H9 (cell line): ENCODE data around the gene RPS24. TPM values are rescaled to one million over a fixed set of nuclear protein-coding genes. Genes with fewer than 3 reads are reported as not detected.

Experiments
- DNase-seq: peaks from one replicate; pipeline ENCODE4 v3.0.0-alpha.2; 2017
- H2AFZ ChIP-seq: one replicate; pipeline ENCODE4 v1.6.1; 2013; ENCODE audit warnings: mild to moderate bottlenecking, low read length, control low read depth, moderate library complexity
- H2AK5ac ChIP-seq: 2 replicates; pipeline ENCODE4 v1.6.1; 2013; ENCODE audit warnings: low read length, control low read depth, mixed read lengths; ENCODE audit not compliant: insufficient read length
- H2BK120ac ChIP-seq: one replicate; pipeline ENCODE4 v1.6.1; 2013; ENCODE audit warnings: low read depth, mild to moderate bottlenecking, low read length, control low read depth, inconsistent platforms; ENCODE audit not compliant: poor library complexity, severe bottlenecking
- H2BK12ac ChIP-seq: 2 replicates; pipeline ENCODE4 v1.6.1; 2013; ENCODE audit warnings: low read length, control low read depth, mixed read lengths, low read depth; ENCODE audit not compliant: insufficient read length
- H2BK15ac ChIP-seq: 2 replicates; pipeline ENCODE4 v1.6.1; 2013; ENCODE audit warnings: low read depth, low read length, control low read depth
- H2BK20ac ChIP-seq: one replicate; pipeline ENCODE4 v1.6.1; 2013; ENCODE audit warnings: low read depth, mild to moderate bottlenecking, low read length, control low read depth, inconsistent platforms; ENCODE audit not compliant: poor library complexity, severe bottlenecking
- H2BK5ac ChIP-seq: 2 replicates; pipeline ENCODE4 v1.6.1; 2013; ENCODE audit warnings: low read length, control low read depth, mixed read lengths; ENCODE audit not compliant: insufficient read length
- H3K14ac ChIP-seq: 2 replicates; pipeline ENCODE4 v1.6.1; 2013; ENCODE audit warnings: low read length, control low read depth; ENCODE audit not compliant: insufficient read depth
- H3K18ac ChIP-seq: 2 replicates; pipeline ENCODE4 v1.6.1; 2013; ENCODE audit warnings: low read depth, mild to moderate bottlenecking, mixed read lengths, low read length, control low read depth; ENCODE audit not compliant: insufficient read length
- H3K23ac ChIP-seq: 2 replicates; pipeline ENCODE4 v1.6.1; 2013; ENCODE audit warnings: low read length, control low read depth, mixed read lengths, low read depth; ENCODE audit not compliant: insufficient read length
- H3K23me2 ChIP-seq: 2 replicates; pipeline ENCODE4 v1.6.1; 2013; ENCODE audit warnings: low read depth, mild to moderate bottlenecking, mixed read lengths, low read length, control low read depth; ENCODE audit not compliant: insufficient read length, poor library complexity, severe bottlenecking
- H3K27ac ChIP-seq: 2 replicates; pipeline ENCODE4 v1.5.1; 2013; ENCODE audit warnings: low read length, control low read depth, mixed read lengths, low read depth; ENCODE audit not compliant: insufficient read length
- H3K27me3 ChIP-seq: 2 replicates; pipeline ENCODE4 v1.6.1; 2013; ENCODE audit warnings: low read length, control low read depth, inconsistent platforms; ENCODE audit not compliant: insufficient read depth
- H3K4ac ChIP-seq: 2 replicates; pipeline ENCODE4 v1.6.1; 2013; ENCODE audit warnings: low read depth, mild to moderate bottlenecking, control low read depth, inconsistent platforms, low read length, moderate library complexity
- H3K4me1 ChIP-seq: 2 replicates; pipeline ENCODE4 v1.6.1; 2013; ENCODE audit warnings: low read length, control low read depth, inconsistent platforms; ENCODE audit not compliant: insufficient read depth
- H3K4me2 ChIP-seq: 2 replicates; pipeline ENCODE4 v1.6.1; 2013; ENCODE audit warnings: low read length, control low read depth, mixed read lengths; ENCODE audit not compliant: insufficient read length, insufficient read depth
- H3K56ac ChIP-seq: 2 replicates; pipeline ENCODE4 v1.6.1; 2013; ENCODE audit warnings: low read depth, mild to moderate bottlenecking, mixed read lengths, low read length, control low read depth; ENCODE audit not compliant: insufficient read length
- H3K79me1 ChIP-seq: 2 replicates; pipeline ENCODE4 v1.6.1; 2013; ENCODE audit warnings: low read depth, mild to moderate bottlenecking, moderate library complexity, low read length, control low read depth, inconsistent platforms; ENCODE audit not compliant: insufficient read depth, poor library complexity, severe bottlenecking
- H3K79me2 ChIP-seq: 2 replicates; pipeline ENCODE4 v1.6.1; 2013; ENCODE audit warnings: low read length, control low read depth, inconsistent platforms; ENCODE audit not compliant: insufficient read depth
- H3K9ac ChIP-seq: 2 replicates; pipeline ENCODE4 v1.6.1; 2013; ENCODE audit warnings: low read length, control low read depth, mixed read lengths; ENCODE audit not compliant: insufficient read length; ENCODE audit errors: extremely low read depth
- H3K9me3 ChIP-seq: one replicate; pipeline ENCODE4 v1.6.1; 2013; ENCODE audit warnings: low read depth, low read length, inconsistent platforms; ENCODE audit not compliant: control insufficient read depth
- H3T11ph ChIP-seq: one replicate; pipeline ENCODE4 v1.6.1; 2013; ENCODE audit warnings: mild to moderate bottlenecking, low read length, control low read depth, inconsistent platforms
- H4K20me1 ChIP-seq: one replicate; pipeline ENCODE4 v1.6.1; 2013; ENCODE audit not compliant: control insufficient read depth, insufficient read length, insufficient read depth
- H4K5ac ChIP-seq: 2 replicates; pipeline ENCODE4 v1.6.1; 2013; ENCODE audit warnings: low read depth, mild to moderate bottlenecking, mixed read lengths, low read length, control low read depth; ENCODE audit not compliant: insufficient read length
- H4K8ac ChIP-seq: replicated peaks from 2 replicates; pipeline ENCODE4 v1.6.1; 2013; ENCODE audit warnings: low read length, control low read depth, mixed read lengths, low read depth; ENCODE audit not compliant: insufficient read length
- H4K91ac ChIP-seq: 2 replicates; pipeline ENCODE4 v1.6.1; 2013; ENCODE audit warnings: low read depth, mild to moderate bottlenecking, moderate library complexity, mixed read lengths, low read length, control low read depth; ENCODE audit not compliant: insufficient read length
- H3K27ac Mint-ChIP-seq, 3 experiments: 2 replicates in 2 of 3; 3 replicates in 1 of 3; pipeline ENCODE4 v1.8.0; 2020 to 2021; ENCODE audit warnings: mixed read lengths in 3 of 3, mild to moderate bottlenecking in 1 of 3, moderate library complexity in 1 of 3
- H3K27me3 Mint-ChIP-seq: 2 replicates; pipeline ENCODE4 v1.8.0; 2021; ENCODE audit warnings: low read depth, mild to moderate bottlenecking, moderate library complexity, mixed read lengths
- H3K36me3 Mint-ChIP-seq, 3 experiments: 2 replicates in 2 of 3; 3 replicates in 1 of 3; pipeline ENCODE4 v1.8.0; 2020 to 2021; ENCODE audit warnings: low read depth in 3 of 3, mixed read lengths in 3 of 3; ENCODE audit not compliant: insufficient read depth in 1 of 3
- H3K4me1 Mint-ChIP-seq, 2 experiments: 2 replicates each; pipeline ENCODE4 v1.8.0; 2020; ENCODE audit warnings: mixed read lengths in 2 of 2
- H3K4me3 Mint-ChIP-seq, 2 experiments: 2 replicates in 1 of 2; 3 replicates in 1 of 2; pipeline ENCODE4 v1.8.0; 2020 to 2021; ENCODE audit warnings: mild to moderate bottlenecking in 2 of 2, mixed read lengths in 2 of 2, moderate library complexity in 1 of 2
- H3K9me3 Mint-ChIP-seq, 2 experiments: 2 replicates in 1 of 2; 3 replicates in 1 of 2; pipeline ENCODE4 v1.8.0; 2020; ENCODE audit warnings: mild to moderate bottlenecking in 2 of 2, mixed read lengths in 2 of 2, moderate library complexity in 1 of 2
- WGBS: extraction: QIAGEN DNeasy Blood & Tissue Kit; methylation state at CpG from one replicate; pipeline ENCODE4 v1.1.7; 2013; ENCODE audit warnings: missing lambda C conversion rate, low lambda C conversion rate, mixed read lengths; ENCODE audit not compliant: insufficient read length; ENCODE audit errors: extremely low coverage; 5-methylcytosine and 5-hydroxymethylcytosine counted together
- total RNA-seq: library from RNA; stranded (reverse); gene quantifications from 2 replicates; pipeline ENCODE4 v1.2.1, GENCODE V29; 2021
- TF ChIP-seq, protein P1 (sequence below): fragments of 200-600 bp; sonication (generic); conservative IDR thresholded peaks from 3 replicates; pipeline ENCODE4 v1.8.0; 2021; ENCODE audit warnings: antibody characterized with exemption, mild to moderate bottlenecking

The RPS24 gene
- total RNA-seq, 1 experiment from 2014 or later = 1,966 TPM

DNA sequence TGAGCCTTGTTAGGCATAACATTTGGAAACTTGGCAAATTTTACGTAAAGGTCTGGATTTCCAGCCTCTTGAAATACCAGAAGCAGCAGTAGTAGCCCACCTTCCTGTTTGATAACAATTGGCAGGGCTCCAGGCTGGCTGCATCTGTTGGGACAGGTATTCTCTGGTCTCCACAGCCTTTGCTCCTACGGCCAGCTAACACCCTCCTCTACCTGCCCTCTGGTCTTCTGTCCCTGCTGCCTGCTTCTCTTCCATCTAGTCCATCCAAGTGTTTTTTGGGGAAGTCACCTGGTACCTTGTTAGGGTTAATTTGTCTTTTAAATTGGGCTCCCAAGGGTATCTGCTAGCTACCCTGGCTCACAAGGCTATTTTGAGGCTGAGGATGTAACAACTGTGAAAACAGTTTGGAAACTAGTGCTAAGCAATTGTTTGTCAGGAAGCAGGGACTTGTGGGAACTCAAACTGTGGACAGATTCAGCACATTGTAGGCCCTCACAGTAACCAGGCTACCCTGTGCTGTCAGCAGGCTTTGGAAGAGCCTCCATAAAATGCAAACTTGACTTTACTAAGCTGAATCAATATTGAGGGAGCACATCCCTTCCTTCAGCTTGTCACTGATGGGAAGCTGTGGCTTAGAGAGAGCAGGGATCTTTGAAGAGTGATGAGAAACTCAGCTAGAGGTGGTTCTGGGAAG, 8.5 kb downstream of the RPS24 start:
- Histone ChIP-seq H3K18ac (no peak overlapping the region), H2AFZ (no peak overlapping the region), H2BK20ac (no peak overlapping the region), H3T11ph (no peak overlapping the region), H3K27ac (no peak overlapping the region), H3K79me2 (no peaks in the 10 kb centered on the region), H2BK12ac (no peak overlapping the region), H3K56ac (no peak overlapping the region), H3K23ac (no peak overlapping the region), H3K4ac (no peak overlapping the region), H3K4me2 (no peak overlapping the region), H2BK120ac (no peak overlapping the region), H2BK15ac (no peak overlapping the region), H4K91ac (no peak overlapping the region), H3K4me1 (peaks cover 2% of the 10 kb centered on the region; the same call in 1 of the 2 replicates), H3K9me3 (no peaks in the 10 kb centered on the region), H2BK5ac (no peak overlapping the region), H3K23me2 (no peaks in the 10 kb centered on the region), H4K8ac (no peak overlapping the region), H3K27me3 (no peaks in the 10 kb centered on the region), H4K5ac (no peak overlapping the region), H3K14ac (no peak overlapping the region), H4K20me1 (peaks cover 8% of the 10 kb centered on the region), H3K9ac (no peak overlapping the region), H2AK5ac (no peak overlapping the region), H3K79me1 (no peaks in the 10 kb centered on the region)
- no peak for DNase-seq
- no peaks in the 10 kb centered on the region for H3K9me3 Mint-ChIP-seq
- H3K36me3 Mint-ChIP-seq = peaks cover 41 to 62% (median 52%) of the 10 kb centered on the region in 3 experiments
- no peak overlapping the region for H3K4me3 Mint-ChIP-seq
- TF ChIP-seq, protein P1, sequence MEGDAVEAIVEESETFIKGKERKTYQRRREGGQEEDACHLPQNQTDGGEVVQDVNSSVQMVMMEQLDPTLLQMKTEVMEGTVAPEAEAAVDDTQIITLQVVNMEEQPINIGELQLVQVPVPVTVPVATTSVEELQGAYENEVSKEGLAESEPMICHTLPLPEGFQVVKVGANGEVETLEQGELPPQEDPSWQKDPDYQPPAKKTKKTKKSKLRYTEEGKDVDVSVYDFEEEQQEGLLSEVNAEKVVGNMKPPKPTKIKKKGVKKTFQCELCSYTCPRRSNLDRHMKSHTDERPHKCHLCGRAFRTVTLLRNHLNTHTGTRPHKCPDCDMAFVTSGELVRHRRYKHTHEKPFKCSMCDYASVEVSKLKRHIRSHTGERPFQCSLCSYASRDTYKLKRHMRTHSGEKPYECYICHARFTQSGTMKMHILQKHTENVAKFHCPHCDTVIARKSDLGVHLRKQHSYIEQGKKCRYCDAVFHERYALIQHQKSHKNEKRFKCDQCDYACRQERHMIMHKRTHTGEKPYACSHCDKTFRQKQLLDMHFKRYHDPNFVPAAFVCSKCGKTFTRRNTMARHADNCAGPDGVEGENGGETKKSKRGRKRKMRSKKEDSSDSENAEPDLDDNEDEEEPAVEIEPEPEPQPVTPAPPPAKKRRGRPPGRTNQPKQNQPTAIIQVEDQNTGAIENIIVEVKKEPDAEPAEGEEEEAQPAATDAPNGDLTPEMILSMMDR = no peak
- no CpG with 5 or more reads among the region's 2 CpGs for WGBS
- H3K27me3 Mint-ChIP-seq = no peaks in the 10 kb centered on the region; the same call in 1 of the 2 replicates
- peak overlapping the region in 2 of 3 experiments; percentile 94; a peak in 3 of 7 replicates for H3K27ac Mint-ChIP-seq
- H3K4me1 Mint-ChIP-seq = peaks cover 58% of the 10 kb centered on the region in 2 experiments
